ENCODE data around the gene SLC6A15. TPM values are rescaled to one million over a fixed set of nuclear protein-coding genes. Genes with fewer than 3 reads are reported as not detected.

The SLC6A15 gene
- total RNA-seq, 1 experiment from 2014 or later: 0.07 TPM

- TF ChIP-seq, protein P1, sequence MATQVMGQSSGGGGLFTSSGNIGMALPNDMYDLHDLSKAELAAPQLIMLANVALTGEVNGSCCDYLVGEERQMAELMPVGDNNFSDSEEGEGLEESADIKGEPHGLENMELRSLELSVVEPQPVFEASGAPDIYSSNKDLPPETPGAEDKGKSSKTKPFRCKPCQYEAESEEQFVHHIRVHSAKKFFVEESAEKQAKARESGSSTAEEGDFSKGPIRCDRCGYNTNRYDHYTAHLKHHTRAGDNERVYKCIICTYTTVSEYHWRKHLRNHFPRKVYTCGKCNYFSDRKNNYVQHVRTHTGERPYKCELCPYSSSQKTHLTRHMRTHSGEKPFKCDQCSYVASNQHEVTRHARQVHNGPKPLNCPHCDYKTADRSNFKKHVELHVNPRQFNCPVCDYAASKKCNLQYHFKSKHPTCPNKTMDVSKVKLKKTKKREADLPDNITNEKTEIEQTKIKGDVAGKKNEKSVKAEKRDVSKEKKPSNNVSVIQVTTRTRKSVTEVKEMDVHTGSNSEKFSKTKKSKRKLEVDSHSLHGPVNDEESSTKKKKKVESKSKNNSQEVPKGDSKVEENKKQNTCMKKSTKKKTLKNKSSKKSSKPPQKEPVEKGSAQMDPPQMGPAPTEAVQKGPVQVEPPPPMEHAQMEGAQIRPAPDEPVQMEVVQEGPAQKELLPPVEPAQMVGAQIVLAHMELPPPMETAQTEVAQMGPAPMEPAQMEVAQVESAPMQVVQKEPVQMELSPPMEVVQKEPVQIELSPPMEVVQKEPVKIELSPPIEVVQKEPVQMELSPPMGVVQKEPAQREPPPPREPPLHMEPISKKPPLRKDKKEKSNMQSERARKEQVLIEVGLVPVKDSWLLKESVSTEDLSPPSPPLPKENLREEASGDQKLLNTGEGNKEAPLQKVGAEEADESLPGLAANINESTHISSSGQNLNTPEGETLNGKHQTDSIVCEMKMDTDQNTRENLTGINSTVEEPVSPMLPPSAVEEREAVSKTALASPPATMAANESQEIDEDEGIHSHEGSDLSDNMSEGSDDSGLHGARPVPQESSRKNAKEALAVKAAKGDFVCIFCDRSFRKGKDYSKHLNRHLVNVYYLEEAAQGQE (IDR thresholded peaks at IDR 0.05; ENCODE audit: low read depth): no peak
- no peak for TF ChIP-seq RAD21 (IDR thresholded peaks at IDR 0.05; ENCODE audit: low read depth)
- TF ChIP-seq EZH2phosphoT487 (IDR thresholded peaks at IDR 0.05; ENCODE audit: borderline replicate concordance): no peak
Observed at GRCh38 chr12:84822525-84822924, 90.1 kb downstream of the SLC6A15 start (continued).

DNA sequence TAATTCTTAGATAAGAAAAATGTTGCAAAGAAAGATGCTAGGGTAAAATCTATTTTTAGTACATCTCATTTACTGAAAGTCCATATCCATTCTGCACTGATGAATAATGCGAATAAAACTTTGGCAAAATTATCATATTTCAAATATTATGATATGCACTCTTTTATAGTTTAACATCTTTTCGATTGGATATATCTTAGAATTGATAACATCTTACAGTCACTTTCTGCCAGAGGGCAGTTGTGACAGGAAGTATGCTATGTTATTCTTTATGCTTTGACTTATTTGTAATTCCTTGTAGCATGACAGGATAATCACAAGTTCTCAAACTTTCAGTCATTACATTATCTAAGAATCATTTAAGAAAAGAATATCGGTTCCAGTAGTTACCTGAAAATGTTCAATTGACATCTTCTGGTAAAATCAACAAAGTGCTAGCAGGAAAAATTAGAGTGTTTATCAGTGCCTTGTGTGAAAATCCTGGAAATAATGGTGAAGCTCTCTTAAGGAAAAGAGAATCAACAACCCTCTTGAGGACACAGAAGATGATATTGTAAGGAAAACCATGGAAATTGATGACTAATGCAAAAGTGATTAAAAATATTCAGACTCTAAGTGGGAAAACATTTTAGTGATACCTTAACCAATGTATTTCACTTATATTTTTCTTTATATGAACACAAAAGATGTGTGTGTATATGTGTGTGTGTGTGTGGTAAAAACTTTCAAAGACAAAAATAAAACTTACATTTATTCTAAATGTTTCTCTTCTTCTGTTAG, 95.5 kb downstream of the SLC6A15 start:
- RAD21 ChIA-PET (ENCODE audit: low non-redundant PET in 1 of 2, low total read pairs in 2 of 2, uncharacterized antibody in 2 of 2, unreplicated experiment in 2 of 2): no interaction called here
- BruUV-seq (replicated peaks): no TSS peak
- Histone ChIP-seq H3K4me3 (replicated peaks in 1 of 2; ENCODE audit: low read depth in 1 of 2, low read length in 2 of 2) (no peak overlapping the region), H3K4me2 (ENCODE audit: low read length) (no peak overlapping the region), H3K9ac (ENCODE audit: low read length) (no peak overlapping the region), H3K4me1 (ENCODE audit: control insufficient read depth in 1 of 2, insufficient read depth in 2 of 2, low read length in 2 of 2) (no peaks in the 10 kb centered on the region), H3K27me3 (ENCODE audit: insufficient read depth, low read length) (no peaks in the 10 kb centered on the region), H3K36me3 (ENCODE audit: control insufficient read depth in 1 of 2, insufficient read depth in 2 of 2, low read length in 2 of 2) (no peaks in the 10 kb centered on the region), H2AFZ (ENCODE audit: low read depth, low read length, poor library complexity, severe bottlenecking) (no peak overlapping the region), H3K9me3 (ENCODE audit: control insufficient read depth in 1 of 2, insufficient read depth in 1 of 2, low read depth in 1 of 2, low read length in 2 of 2) (no peaks in the 10 kb centered on the region), H3K9me2 (ENCODE audit: insufficient read depth) (no peaks in the 10 kb centered on the region), H3K27ac (ENCODE audit: low read depth, low read length) (no peak overlapping the region), H4K20me1 (ENCODE audit: insufficient read depth) (no peaks in the 10 kb centered on the region), H3K79me2 (ENCODE audit: insufficient read depth, low read length) (no peaks in the 10 kb centered on the region)
- CTCF ChIA-PET: no interaction called here
- no peak for ATAC-seq
- intact Hi-C loops (cut with micrococcal nuclease): no loop called here
- no peak for TF ChIP-seq TCF7L2 (IDR thresholded peaks at IDR 0.05; ENCODE audit: borderline replicate concordance, extremely low read depth, insufficient read depth, insufficient read length)
- TF ChIP-seq EGR1 (IDR thresholded peaks at IDR 0.05; ENCODE audit: low read depth): no peak
- TF ChIP-seq, protein P1 (IDR thresholded peaks at IDR 0.05; ENCODE audit: low read depth): no peak
- TF ChIP-seq SRF (IDR thresholded peaks at IDR 0.05; ENCODE audit: low read depth): no peak
- TF ChIP-seq POLR2A (IDR thresholded peaks at IDR 0.05; ENCODE audit: borderline replicate concordance, extremely low read depth, insufficient read depth, insufficient read length): no peak
- TF ChIP-seq EZH2phosphoT487 (IDR thresholded peaks at IDR 0.05; ENCODE audit: borderline replicate concordance): no peak
- no peak for TF ChIP-seq EZH2 (IDR thresholded peaks at IDR 0.05)
- TF ChIP-seq SP1 (IDR thresholded peaks at IDR 0.05; ENCODE audit: low read depth): no peak
- no peak for TF ChIP-seq CBX3 (IDR thresholded peaks at IDR 0.05; ENCODE audit: low read depth)
- TF ChIP-seq FOSL1 (IDR thresholded peaks at IDR 0.05; ENCODE audit: low read depth): no peak
- POLR2A ChIA-PET: no interaction called here
- DNase-seq (ENCODE audit: low read depth, low spot score): no peak

All from HCT116 (cell line).